ENCODE measurements around the gene MST1.

DNA sequence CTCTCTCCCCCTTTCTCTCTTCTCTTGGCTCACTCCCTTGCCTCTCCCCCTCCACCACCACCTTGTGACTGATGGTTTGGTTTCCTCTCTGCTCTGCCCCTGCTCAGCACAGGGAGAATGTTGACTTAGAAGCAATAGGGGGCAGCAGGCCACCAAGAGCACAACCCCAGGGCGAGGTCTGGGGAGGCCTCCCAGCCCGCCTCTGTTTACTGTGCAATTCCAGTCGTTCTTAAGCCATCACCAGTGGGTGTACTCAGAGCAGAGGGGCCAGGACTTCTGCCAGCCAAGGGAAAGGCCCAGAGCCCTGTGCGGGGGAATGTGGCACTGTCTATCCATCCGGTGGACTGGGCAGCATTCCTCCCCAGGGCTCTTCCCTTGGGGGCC is 20.9 kb downstream of the MST1 start:
- TF ChIP-seq, protein P1, sequence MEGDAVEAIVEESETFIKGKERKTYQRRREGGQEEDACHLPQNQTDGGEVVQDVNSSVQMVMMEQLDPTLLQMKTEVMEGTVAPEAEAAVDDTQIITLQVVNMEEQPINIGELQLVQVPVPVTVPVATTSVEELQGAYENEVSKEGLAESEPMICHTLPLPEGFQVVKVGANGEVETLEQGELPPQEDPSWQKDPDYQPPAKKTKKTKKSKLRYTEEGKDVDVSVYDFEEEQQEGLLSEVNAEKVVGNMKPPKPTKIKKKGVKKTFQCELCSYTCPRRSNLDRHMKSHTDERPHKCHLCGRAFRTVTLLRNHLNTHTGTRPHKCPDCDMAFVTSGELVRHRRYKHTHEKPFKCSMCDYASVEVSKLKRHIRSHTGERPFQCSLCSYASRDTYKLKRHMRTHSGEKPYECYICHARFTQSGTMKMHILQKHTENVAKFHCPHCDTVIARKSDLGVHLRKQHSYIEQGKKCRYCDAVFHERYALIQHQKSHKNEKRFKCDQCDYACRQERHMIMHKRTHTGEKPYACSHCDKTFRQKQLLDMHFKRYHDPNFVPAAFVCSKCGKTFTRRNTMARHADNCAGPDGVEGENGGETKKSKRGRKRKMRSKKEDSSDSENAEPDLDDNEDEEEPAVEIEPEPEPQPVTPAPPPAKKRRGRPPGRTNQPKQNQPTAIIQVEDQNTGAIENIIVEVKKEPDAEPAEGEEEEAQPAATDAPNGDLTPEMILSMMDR (IDR thresholded peaks at IDR 0.05) = no peak
- no peak for TF ChIP-seq POLR2A (IDR thresholded peaks at IDR 0.05)
